HG02885 (cell line): ENCODE data around the gene C1orf53.
A peak's percentile ranks its signal among the peaks of the same experiment; 100 is the strongest.
"Not testable (repeated sequence)": the region's sequence is repeated elsewhere in the genome, so short reads cannot be mapped to it uniquely, and the experiment has no call there.

Experiments used
- ATAC-seq: cut with Tn5 transposase; IDR thresholded peaks from one replicate; pipeline ENCODE4 v1.9.1; 2021; ENCODE audit warnings: mild to moderate bottlenecking; ENCODE audit not compliant: unreplicated experiment, poor library complexity

C1orf53 gene

GRCh38 chr1:197919346-197920066 is 17.1 kb downstream of the C1orf53 start:
- ATAC-seq = no peak

DNA sequence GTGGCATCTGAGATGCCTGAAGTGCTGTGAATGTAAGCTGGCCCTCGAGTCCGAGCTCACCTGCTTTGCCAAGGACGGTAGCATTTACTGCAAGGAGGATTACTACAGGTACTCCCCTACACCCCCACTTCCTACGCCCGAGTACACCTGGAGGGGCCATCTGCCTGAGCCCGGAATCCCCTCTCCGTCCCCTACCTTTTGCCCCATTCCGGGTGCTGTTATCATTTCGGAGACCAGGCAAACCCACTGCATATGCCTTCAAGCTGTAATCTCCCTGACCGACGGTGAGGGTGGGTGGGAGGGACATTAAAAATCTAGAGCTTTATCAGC is 17.6 kb downstream of the C1orf53 start:
- ATAC-seq = no peak

DNA sequence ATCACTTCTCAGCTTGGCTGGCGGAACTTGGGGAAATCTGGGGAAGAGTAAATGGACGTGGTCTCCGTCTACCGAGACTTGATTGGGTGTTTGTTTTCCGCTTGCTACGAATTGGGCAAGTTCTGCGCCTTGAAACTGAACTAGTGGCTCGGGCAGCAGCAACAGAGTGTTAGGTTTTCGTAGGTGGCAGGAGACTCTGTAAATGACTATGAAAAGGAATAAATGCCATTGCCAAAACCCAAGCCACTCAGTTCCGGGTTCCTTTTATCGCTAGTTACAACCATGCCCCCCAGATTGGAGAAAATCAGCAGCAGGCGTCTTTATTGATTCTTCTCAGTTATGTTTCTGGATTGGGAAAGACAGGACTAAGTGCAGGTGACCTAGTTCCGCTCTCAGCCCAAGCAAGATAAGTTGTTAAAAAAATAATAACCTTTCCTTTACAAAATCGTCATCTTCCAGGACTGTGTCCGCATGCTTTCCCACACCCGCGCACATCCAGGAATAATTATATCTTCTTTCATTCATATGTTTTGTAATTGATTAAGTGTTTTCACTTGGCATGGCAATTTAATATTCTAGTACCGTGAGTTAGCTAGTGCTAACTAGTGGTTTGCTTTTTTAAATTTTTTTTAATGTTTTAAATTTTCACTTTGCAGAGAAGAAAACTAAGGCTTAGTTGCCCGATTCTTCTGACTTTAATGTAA is 18.1 kb downstream of the C1orf53 start:
- no peak for ATAC-seq

- ATAC-seq = no peak
Observed at GRCh38 chr1:197921235-197922069, 19.0 kb downstream of the C1orf53 start.

DNA sequence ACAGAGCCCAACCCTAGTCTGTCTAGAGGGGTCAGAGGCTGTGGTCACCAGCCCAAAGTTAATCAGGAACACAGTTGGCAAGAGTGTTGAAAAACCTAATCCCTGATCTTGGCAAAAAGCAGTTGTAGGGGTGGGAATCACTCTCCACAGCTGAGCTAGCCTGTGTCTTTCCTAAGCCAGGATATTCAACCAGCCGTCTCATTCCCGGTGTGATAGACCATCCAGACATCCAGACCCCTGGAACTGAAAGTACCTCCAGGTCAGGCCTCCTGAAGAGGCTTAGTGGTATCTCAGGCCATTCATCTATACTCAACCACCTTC is 19.6 kb downstream of the C1orf53 start:
- ATAC-seq = no peak

GRCh38 chr1:197923038-197923437 is 20.6 kb downstream of the C1orf53 start:
- no peak for ATAC-seq

DNA sequence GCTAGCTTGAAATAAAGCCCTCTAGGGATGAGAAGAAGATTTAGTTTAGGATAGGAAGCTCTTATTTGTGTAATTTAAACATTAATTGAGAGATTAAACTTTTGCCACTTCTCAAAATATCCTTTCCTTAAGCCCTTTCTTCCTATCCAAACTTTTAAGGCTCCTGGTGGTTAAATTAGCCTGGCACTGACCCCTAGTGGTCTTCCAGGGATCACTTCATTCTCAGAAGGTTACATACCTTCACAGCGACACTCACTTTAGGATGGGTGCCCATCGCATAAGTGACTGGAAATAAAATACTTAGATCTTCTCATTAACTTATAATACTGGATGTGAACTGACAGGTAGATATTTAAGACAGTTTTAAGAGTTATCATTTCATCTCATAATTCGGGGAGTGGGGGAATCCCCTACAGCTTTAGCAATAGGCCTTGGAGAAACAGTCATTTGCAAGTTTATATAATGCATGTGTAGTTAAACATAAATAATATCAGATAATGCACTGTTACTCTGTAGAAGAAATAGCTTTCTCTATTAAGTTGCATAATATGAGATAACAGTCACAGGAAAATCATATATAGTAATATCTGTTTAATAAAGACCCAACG is 22.2 kb downstream of the C1orf53 start:
- ATAC-seq = peak; percentile 80

DNA sequence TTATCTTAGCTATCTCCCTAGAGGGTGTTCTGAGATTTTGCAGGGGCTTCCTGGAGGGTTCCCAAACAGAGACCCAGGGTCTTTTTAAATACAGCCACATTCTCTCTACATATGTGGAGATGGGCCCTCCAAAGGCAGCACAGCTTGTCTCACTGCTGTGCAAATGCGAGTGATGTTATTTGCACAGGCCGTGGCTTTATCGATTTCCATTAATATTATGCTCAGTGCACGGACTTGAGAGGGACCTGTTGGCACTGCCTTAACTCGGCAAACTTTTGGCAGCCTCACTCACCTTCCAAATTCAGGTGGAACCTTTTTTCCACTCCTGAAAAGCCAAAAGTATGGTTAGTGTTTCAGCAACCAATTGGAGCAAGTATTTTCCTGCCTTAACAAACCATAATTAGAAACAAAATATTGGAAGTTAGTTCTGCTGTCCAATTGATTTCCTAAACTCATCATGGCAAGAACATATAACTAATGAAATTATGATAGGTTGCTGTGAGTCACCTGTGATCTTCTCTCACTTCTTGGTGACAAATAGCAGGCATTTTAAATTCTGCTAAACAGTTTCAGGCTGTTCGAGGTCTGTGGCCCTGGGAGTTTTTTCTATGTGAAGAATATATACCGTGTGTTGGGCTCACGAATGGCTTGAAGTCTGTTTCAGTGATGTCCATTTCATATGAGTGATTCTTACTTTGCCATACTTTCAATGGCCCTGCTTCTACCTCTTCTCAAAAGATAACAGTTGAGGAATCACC is 25.7 kb downstream of the C1orf53 start:
- no peak for ATAC-seq

GRCh38 chr1:197928849-197929336 is 26.5 kb downstream of the C1orf53 start:
- peak; percentile 67 for ATAC-seq

- ATAC-seq = no peak
Observed at GRCh38 chr1:197933016-197933415, 30.6 kb downstream of the C1orf53 start.

GRCh38 chr1:197933647-197934046 is 31.2 kb downstream of the C1orf53 start:
- ATAC-seq = no peak

GRCh38 chr1:197937381-197937780 is 35.0 kb downstream of the C1orf53 start:
- ATAC-seq = no peak

DNA sequence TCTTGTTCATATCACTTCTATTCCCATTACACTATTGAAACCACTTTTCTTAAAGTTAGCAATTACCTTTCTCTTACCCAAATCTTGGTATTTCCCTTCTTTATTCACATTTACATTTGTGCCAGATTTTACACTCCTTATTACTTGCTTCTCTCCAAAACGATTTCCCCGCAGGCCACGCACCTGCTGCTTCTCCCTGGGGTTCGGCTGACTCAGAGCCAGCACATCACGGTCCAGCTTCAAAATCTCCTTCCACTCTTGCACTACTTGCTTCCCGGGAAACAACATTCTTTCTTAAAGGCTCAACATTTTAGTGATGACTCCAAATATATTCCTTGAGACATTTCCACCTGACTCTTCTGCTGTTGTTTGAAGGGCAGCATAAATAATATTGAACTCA is 35.5 kb downstream of the C1orf53 start:
- ATAC-seq = no peak

DNA sequence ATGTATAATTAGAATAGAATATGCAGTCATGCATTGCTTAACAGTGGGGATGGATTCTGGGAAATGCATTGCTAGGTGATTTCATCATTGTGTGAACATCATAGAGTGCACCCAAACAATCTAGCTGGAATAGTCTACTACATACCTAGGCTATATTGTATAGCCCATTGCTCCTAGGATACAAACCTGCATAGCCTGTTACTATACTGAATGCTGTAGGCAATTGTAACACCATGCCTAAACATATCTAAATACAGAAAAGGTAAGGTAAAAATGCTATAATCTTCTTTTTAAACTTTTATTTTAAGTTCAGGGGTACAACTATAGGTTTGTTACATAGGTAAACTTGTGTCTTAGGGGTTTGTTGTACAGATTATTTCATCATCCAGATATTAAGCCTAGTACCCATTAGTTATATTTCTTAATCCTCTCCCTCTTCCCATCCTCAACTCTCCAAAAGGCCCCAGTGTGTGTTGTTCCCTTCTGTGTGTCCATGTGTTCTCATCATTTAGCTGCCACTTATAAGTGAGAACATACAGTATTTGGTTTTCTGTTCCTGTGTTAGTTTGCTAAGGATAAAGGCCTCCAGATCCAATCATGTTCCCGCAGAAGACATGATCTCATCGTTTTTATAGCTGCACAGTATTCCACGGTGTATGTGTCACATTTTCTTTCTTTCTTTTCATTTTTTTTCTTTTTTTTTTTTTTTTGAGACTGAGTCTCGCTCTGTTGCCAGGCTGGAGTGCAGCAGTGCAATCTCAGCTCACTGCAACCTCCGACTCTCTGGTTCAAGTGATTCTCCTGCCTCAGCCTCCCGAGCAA is 36.9 kb downstream of the C1orf53 start:
- ATAC-seq = not testable (repeated sequence)

DNA sequence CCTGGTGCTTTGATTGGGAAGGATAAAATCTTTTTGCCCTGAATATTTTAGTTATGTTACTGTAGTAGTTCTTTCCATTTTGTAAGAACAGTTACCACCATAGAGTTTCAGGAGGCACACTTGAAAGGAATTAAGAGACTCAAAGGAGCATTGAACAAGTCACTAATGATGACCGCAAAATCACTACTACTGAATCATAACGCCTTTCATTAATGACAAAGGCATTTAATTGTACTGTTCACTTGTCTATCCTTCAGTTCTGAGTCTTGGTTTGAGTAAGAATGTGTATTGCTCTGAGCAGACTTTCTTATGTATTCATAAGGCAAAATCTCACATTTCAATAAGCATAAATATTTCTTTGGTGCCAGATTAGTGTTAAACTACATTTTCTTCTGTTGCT is 39.6 kb downstream of the C1orf53 start:
- ATAC-seq = no peak

GRCh38 chr1:197944485-197944884 is 42.1 kb downstream of the C1orf53 start:
- no peak for ATAC-seq

GRCh38 chr1:197948926-197949899 is 46.8 kb downstream of the C1orf53 start:
- no peak for ATAC-seq

GRCh38 chr1:197951089-197951488 is 48.7 kb downstream of the C1orf53 start:
- no peak for ATAC-seq
